ENCODE data around the gene GALM. TPM values are rescaled to one million over a fixed set of nuclear protein-coding genes. Genes with fewer than 3 reads are reported as not detected.
A peak's percentile ranks its signal among the peaks of the same experiment; 100 is the strongest.

GALM gene
- total and polyA plus RNA-seq, 12 donors: 40.0 to 351 (median 151) TPM

GRCh38 chr2:38620282-38620977, 45.5 kb upstream of the GALM start:
- 55 to 60% (median 58%) methylated on average over 7 of the region's 7 CpGs for WGBS, 4 donors
- Histone ChIP-seq H3K27me3 (no peaks in the 10 kb centered on the region), H3K27ac (peak overlapping the region in 1 of 5 donors; percentile 6), H3K4me1 (replicated peaks in 1 of 2) (peaks cover 12 to 35% of the 10 kb centered on the region in 2 donors), H3K36me3 (replicated peaks in 1 of 2) (no peaks in the 10 kb centered on the region), H3K4me3 (no peak overlapping the region), H3K9me3 (replicated peaks in 1 of 3) (no peaks in the 10 kb centered on the region)
- DNase-seq: no peak
- TF ChIP-seq POLR2A (IDR thresholded peaks at IDR 0.05): no peak
- no peak for TF ChIP-seq CTCF (IDR thresholded peaks at IDR 0.05)
- intact Hi-C loops (cut with DNase I): no loop called here

GRCh38 chr2:38621018-38621417, 44.9 kb upstream of the GALM start:
- Histone ChIP-seq H3K4me3 (no peak overlapping the region), H3K36me3 (replicated peaks in 1 of 2) (no peaks in the 10 kb centered on the region), H3K27ac (no peak overlapping the region), H3K9me3 (replicated peaks in 1 of 3) (no peaks in the 10 kb centered on the region), H3K4me1 (replicated peaks in 1 of 2) (peaks cover 12 to 29% of the 10 kb centered on the region in 2 donors), H3K27me3 (no peaks in the 10 kb centered on the region)
- TF ChIP-seq POLR2A (IDR thresholded peaks at IDR 0.05) (no peak), CTCF (IDR thresholded peaks at IDR 0.05) (no peak)
- intact Hi-C loops (cut with DNase I): no loop called here
- no peak for DNase-seq

- H3K36me3 ChIP-seq (replicated peaks in 1 of 2): no peaks in the 10 kb centered on the region
- no peak for DNase-seq
- intact Hi-C loops (cut with DNase I): no loop called here
- H3K27ac ChIP-seq: no peak overlapping the region
- no peaks in the 10 kb centered on the region for H3K9me3 ChIP-seq (replicated peaks in 1 of 3)
- H3K27me3 ChIP-seq: no peaks in the 10 kb centered on the region
- no peak overlapping the region for H3K4me3 ChIP-seq
- 69 to 87% (median 78%) methylated on average over 3 of the region's 3 CpGs for WGBS, 4 donors
- no peak for TF ChIP-seq POLR2A (IDR thresholded peaks at IDR 0.05)
- no peak for TF ChIP-seq CTCF (IDR thresholded peaks at IDR 0.05)
- peaks cover 12 to 18% of the 10 kb centered on the region in 2 donors for H3K4me1 ChIP-seq (replicated peaks in 1 of 2)
Measured at GRCh38 chr2:38622210-38622609, 43.7 kb upstream of the GALM start.

GRCh38 chr2:38626326-38627035, 39.4 kb upstream of the GALM start:
- no peak overlapping the region for H3K4me3 ChIP-seq
- DNase-seq: peak in 1 of 7 donors; percentile 45
- H3K27me3 ChIP-seq: no peaks in the 10 kb centered on the region
- 72 to 81% (median 79%) methylated on average over 7 of the region's 7 CpGs for WGBS, 4 donors
- H3K27ac ChIP-seq: no peak overlapping the region
- intact Hi-C loops (cut with DNase I): no loop called here
- TF ChIP-seq POLR2A (IDR thresholded peaks at IDR 0.05) (no peak), CTCF (IDR thresholded peaks at IDR 0.05) (no peak)
- no peaks in the 10 kb centered on the region for H3K9me3 ChIP-seq (replicated peaks in 1 of 3)
- no peaks in the 10 kb centered on the region for H3K4me1 ChIP-seq (replicated peaks in 1 of 2)
- no peaks in the 10 kb centered on the region for H3K36me3 ChIP-seq (replicated peaks in 1 of 2)

All from adrenal gland (tissue), 12 donors.